ENCODE measurements around the gene ZNF446.
"Not testable (repeated sequence)": the region's sequence is repeated elsewhere in the genome, so short reads cannot be mapped to it uniquely, and the experiment has no call there.

Gene ZNF446

DNA sequence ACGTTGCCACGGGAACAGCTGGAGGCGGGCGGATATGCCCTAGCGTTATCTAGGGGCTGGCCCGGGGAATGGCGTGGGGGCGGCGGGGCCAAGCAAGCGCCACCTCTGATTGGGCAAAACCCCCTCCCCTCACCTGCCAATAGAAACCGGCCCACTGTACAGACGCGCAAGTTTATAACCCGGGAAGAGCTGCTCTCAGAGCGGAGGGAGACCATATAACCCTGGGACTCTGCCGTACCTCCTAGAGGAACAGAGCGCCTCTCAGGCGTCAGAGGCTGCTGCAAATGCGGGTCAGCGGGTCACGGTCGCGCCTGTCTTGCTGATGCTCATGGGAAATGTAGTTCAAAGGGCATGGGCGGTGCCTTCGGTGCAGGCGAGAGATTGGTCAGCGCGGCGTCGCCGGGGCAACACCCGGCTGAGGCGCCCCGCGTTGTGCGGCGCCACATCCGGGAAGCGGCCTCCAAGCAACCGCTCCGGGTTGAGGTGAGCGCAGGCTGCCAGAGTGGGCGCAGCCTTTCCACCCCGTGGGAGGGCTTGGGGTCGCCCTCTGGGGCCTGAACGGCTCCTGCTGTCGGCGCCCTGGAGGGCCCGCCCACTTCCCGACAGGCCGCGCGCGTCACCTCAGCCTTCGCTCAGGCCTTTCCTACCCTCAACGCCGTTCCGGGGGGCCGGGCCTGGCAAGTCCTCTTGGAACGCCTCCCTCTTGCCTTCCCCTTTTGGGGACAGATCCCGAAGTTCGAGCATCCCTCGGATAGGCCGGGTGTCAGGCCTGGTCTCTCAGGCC, at the start of gene ZNF446:
Gene ZNF446, plus strand, starts transcription at position 639 of the 784 bp plus-strand sequence. CDS start 867 bp downstream, outside the sequence.
- H3K4me3 ChIP-seq (ENCODE audit: control insufficient read depth, low read depth, low read length) = peak within 1 kb of the TSS; percentile 72
- TF ChIP-seq, protein P1, sequence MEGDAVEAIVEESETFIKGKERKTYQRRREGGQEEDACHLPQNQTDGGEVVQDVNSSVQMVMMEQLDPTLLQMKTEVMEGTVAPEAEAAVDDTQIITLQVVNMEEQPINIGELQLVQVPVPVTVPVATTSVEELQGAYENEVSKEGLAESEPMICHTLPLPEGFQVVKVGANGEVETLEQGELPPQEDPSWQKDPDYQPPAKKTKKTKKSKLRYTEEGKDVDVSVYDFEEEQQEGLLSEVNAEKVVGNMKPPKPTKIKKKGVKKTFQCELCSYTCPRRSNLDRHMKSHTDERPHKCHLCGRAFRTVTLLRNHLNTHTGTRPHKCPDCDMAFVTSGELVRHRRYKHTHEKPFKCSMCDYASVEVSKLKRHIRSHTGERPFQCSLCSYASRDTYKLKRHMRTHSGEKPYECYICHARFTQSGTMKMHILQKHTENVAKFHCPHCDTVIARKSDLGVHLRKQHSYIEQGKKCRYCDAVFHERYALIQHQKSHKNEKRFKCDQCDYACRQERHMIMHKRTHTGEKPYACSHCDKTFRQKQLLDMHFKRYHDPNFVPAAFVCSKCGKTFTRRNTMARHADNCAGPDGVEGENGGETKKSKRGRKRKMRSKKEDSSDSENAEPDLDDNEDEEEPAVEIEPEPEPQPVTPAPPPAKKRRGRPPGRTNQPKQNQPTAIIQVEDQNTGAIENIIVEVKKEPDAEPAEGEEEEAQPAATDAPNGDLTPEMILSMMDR (conservative IDR thresholded peaks at IDR 0.05; ENCODE audit: control insufficient read depth, insufficient read depth, low read depth, low read length) = no peak
- DNase-seq (ENCODE audit: low read depth) = peak; percentile 97

DNA sequence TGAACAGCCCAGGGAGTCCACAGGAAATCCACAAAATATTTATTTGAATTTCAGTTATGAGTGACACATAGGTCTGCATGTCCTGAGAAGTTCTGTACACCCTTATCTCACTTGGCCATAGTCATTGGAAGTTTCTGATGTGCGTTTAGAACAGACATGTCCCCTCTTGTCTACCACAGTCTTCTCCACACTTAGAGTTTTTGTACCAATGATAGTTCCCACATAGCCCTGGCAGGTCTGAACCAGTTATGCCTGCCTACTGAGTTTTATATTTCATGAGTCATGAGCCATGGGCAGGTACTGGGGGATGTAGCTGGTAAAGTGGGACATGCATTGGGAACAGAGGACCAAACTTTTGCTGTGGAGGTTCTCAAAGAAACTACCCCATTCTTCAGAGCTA, 47.5 kb upstream of the ZNF446 start:
- DNase-seq (ENCODE audit: low read depth) = no peak
- H3K4me3 ChIP-seq (ENCODE audit: control insufficient read depth, low read depth, low read length) = no peak overlapping the region
- TF ChIP-seq, protein P1 (conservative IDR thresholded peaks at IDR 0.05; ENCODE audit: control insufficient read depth, insufficient read depth, low read depth, low read length) = no peak

DNA sequence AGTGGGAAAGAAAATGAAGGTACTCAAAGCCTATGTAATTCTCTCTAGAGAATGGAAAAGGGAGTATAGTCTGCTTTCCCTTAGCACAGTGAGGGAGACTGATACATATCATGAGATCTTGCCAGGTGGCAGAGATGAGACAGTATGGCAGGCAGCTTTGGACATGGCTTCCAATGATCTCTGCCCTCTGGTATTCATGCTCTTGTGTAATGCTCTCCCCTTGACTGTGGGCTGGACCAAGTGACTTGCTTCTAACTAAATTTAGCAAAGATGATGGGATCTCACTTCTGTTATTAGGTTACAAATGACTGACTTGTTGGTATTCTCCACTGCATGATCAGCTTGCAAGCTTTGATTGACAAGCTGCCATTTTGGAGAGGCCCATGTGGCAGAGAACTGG, 46.4 kb upstream of the ZNF446 start:
- H3K4me3 ChIP-seq (ENCODE audit: control insufficient read depth, low read depth, low read length) = no peak overlapping the region
- no peak for DNase-seq (ENCODE audit: low read depth)
- TF ChIP-seq, protein P1 (conservative IDR thresholded peaks at IDR 0.05; ENCODE audit: control insufficient read depth, insufficient read depth, low read depth, low read length) = no peak

DNA sequence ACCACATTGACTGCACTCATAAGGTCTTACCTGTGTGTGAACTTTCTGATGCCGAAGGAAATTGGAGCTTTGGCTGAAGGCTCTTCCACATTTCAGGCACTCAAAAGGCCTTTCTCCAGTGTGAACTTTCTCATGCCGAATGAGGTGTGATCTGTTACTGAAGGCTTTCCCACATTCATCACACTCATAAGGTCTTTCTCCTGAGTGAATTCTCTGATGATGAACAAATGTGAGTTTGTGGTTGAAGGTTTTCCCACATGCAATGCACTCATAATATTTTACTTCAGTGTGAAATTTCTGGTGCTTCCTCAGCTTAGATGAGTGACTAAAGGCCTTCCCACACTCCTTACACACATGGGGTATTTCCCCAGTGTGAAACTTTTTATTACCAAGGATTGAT, 41.9 kb upstream of the ZNF446 start:
- TF ChIP-seq, protein P1 (conservative IDR thresholded peaks at IDR 0.05; ENCODE audit: control insufficient read depth, insufficient read depth, low read depth, low read length) = no peak
- H3K4me3 ChIP-seq (ENCODE audit: control insufficient read depth, low read depth, low read length) = no peak overlapping the region
- peak; percentile 41 for DNase-seq (ENCODE audit: low read depth)

DNA sequence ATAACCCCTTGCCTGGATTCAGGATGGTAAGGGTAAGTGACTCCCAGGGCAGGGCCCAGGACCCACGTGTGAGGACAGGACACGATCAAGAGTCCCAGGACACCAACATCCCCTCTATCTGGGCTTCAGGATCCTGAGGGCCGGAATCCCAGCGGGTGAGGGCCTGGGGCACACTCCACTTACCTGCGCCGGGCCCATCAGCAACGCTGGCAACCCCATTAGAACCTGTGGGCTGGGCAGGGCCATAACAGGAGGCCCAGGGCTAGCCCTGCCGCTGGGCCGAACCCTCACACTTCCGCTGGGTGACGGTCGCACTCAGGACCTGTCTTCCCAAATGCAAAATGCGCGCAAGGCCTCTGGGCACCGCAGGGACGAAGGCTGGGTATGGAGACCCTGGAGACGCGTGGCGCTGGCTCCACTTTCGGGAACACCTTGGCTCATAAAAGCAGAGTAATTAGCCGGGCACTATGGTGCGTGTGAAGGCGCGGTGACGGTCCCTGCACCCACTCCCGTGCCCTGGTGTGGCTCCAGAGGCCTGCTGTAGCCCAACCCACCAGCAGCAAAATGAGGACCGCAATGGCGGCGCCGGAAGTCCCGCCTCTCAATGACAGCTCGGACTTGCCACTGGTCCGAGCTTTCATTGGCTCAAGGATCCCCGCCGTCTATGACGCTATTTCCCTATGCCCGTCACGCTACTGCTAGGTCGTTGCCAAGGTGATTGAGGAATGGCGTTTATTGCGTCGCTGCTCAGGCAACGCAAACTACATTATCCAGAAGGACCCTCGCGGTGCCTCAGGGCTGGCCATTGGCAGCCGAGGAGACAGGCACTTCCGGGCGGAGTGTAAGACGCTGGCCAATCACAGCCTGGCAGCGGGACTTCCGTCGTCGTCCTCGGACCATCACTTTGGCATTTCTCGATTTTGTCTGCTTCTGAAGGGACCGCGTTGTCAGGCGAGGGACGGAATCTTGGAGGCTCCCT, 36.3 kb upstream of the ZNF446 start, which contains the start of gene ZNF132:
Gene ZNF132, minus strand, starts transcription at position 578 of the 979 bp plus-strand sequence. Its CDS starts 332 bp downstream, at position 246.
- DNase-seq (ENCODE audit: low read depth) = peak; percentile 100
- TF ChIP-seq, protein P1 (conservative IDR thresholded peaks at IDR 0.05; ENCODE audit: control insufficient read depth, insufficient read depth, low read depth, low read length) = no peak
- peak within 1 kb of the TSS; percentile 80 for H3K4me3 ChIP-seq (ENCODE audit: control insufficient read depth, low read depth, low read length)

DNA sequence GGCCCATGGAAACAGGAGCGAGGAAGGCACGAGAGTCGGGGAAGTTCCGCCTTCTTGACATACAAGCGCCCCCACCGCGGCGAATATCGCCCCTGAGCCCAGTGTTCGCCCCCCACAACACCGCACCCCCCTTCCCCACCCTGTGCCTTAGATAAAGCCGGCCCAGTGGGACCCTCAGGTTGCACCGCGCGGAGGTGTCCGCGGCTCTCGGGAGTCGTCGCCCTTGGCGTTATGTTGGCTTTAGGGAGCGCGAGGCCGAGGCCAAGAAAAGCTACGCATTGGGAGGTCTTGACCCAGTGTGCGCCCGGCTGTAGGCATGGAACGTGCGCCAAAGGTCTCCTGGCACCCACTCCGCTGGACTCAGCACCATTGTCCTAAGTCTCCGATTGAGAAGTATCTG, 35.6 kb upstream of the ZNF446 start:
- DNase-seq (ENCODE audit: low read depth) = no peak
- peak overlapping the region; percentile 80 for H3K4me3 ChIP-seq (ENCODE audit: control insufficient read depth, low read depth, low read length)
- TF ChIP-seq, protein P1 (conservative IDR thresholded peaks at IDR 0.05; ENCODE audit: control insufficient read depth, insufficient read depth, low read depth, low read length) = no peak

DNA sequence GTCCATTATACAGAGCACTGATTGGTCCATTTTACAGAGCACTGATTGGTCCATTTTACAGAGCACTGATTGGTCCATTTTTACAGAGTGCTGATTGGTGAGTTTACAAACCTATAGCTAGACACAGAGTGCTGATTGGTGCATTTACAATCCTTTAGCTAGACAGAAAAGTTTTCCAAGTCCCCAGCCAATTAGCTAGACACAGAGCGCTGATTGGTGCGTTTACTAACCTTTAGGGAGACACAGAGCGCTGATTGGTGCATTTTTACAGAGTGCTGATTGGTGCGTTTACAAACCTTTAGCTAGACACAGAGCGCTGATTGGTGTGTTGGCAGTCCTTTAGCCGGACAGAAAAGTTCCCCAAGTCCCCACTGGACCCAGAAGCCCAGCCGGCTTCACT, 33.2 kb upstream of the ZNF446 start:
- H3K4me3 ChIP-seq (ENCODE audit: control insufficient read depth, low read depth, low read length) = not testable (repeated sequence)

DNA sequence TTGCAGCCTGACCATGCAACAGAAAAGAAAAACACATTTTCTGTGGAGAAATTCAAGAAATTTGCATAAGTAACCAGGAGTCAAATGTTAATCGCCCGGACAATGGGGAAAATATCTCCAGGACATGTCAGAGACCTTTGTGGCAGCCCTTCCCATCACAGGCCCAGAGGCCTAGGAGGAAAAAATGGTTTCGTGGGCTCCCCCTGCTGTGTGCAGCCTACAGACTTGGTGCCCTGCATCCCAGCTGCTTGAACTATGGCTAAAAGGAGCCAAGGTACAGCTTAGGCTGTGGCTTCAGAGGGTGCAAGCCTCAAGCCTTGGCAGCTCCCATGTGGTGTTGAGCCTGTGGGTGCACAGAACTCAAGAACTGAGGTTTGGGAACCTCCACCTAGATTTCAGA, 27.3 kb upstream of the ZNF446 start:
- H3K4me3 ChIP-seq (ENCODE audit: control insufficient read depth, low read depth, low read length); DNase-seq (ENCODE audit: low read depth): not testable (repeated sequence)

More for the DNA sequence above, 33.2 kb upstream of the ZNF446 start:
- DNase-seq (ENCODE audit: low read depth) = not testable (repeated sequence)

DNA sequence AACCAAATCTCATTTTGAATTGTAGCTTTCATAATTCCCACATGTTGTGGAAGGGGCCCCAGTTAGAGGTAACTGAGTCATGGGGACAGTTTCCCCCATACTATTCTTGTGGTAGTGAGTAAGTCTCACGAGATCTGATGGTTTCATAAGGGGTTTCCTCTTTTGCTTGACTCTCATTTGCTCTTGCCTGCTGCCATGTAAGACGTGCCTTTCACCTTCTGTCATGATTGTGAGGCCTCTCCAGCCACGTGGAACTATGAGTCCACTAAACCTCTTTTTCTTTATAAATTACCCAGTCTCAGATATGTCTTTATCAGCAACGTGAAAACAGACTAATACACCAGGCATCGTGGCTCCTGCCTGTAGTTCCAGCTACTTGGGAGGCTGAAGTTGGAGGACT, 26.2 kb upstream of the ZNF446 start:
- H3K4me3 ChIP-seq (ENCODE audit: control insufficient read depth, low read depth, low read length); DNase-seq (ENCODE audit: low read depth): not testable (repeated sequence)

All from fibroblast of mammary gland (primary cell).